GM12891 (cell line): ENCODE results near the gene RDH14.

Experiments used
- PAX5 ChIP-seq: IDR thresholded peaks from 2 replicates; pipeline ENCODE4 v1.6.1; 2011; ENCODE audit warnings: low read length, moderate library complexity, mild to moderate bottlenecking; ENCODE audit not compliant: insufficient read depth, severe bottlenecking
- POLR2A ChIP-seq: IDR thresholded peaks from 2 replicates; pipeline ENCODE4 v1.6.1; 2011; ENCODE audit warnings: low read depth, low read length, control low read depth
- POLR2AphosphoS5 ChIP-seq: IDR thresholded peaks from 2 replicates; pipeline ENCODE4 v1.6.1; 2011; ENCODE audit warnings: low read depth, low read length, control low read depth
- TAF1 ChIP-seq: IDR thresholded peaks from 2 replicates; pipeline ENCODE4 v1.6.1; 2011; ENCODE audit warnings: low read depth, low read length, control low read depth

DNA sequence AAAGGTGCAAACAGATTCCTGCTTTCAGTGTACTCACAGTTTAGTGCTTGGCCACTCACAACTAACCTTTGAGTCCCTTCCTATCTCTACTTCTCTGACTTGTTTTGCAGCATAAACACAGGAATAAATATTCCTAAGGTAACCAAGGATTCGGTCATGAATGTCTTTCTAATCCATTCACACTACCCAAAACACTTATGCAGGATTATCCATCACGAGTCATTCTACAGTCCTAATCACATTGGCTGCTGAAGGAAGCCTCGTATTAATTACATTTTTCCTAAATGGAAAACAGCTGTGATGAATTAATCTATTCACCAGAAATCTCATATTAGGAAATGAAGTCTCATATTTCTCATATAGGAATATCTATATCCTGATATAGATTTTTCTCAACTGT is 16.3 kb downstream of the RDH14 start:
- TF ChIP-seq POLR2AphosphoS5: no peak
- TF ChIP-seq POLR2A: no peak
- no peak for TF ChIP-seq TAF1
- TF ChIP-seq PAX5: no peak
